GM23338 (cell line): ENCODE data around the gene PIGR. TPM values are rescaled to one million over a fixed set of nuclear protein-coding genes. Genes with fewer than 3 reads are reported as not detected.

Experiments used
- ATAC-seq: fragments of 200-7000 bp; cut with Tn5 transposase; 3 replicates; pipeline ENCODE4 v1.9.1; 2020
- DNase-seq: peaks from one replicate; pipeline ENCODE4 v3.0.0-alpha.2; 2015; ENCODE audit warnings: low spot score
- H2AFZ ChIP-seq: fragments of 200-600 bp; sonication (generic); 2 replicates; pipeline ENCODE4 v1.8.0; 2016; ENCODE audit warnings: antibody characterized with exemption, mild to moderate bottlenecking, moderate library complexity
- H3F3A ChIP-seq: fragments of 200-600 bp; sonication (generic); replicated peaks from 2 replicates; pipeline ENCODE4 v1.8.0; 2017; ENCODE audit warnings: antibody characterized with exemption, mixed run types, low read depth
- H3K27ac ChIP-seq: fragments of 200-600 bp; sonication (generic); 2 replicates; pipeline ENCODE4 v1.6.1; 2016; ENCODE audit warnings: low read depth
- H3K27me3 ChIP-seq: fragments of 200-600 bp; sonication (generic); 2 replicates; pipeline ENCODE4 v1.8.0; 2016; ENCODE audit warnings: mild to moderate bottlenecking, mixed run types, moderate library complexity; ENCODE audit not compliant: insufficient read depth
- H3K36me3 ChIP-seq: fragments of 200-600 bp; sonication (generic); 2 replicates; pipeline ENCODE4 v1.8.0; 2016; ENCODE audit warnings: mild to moderate bottlenecking; ENCODE audit not compliant: insufficient read depth
- H3K4me1 ChIP-seq: fragments of 200-600 bp; sonication (generic); 2 replicates; pipeline ENCODE4 v1.8.0; 2016; ENCODE audit warnings: mild to moderate bottlenecking, moderate library complexity; ENCODE audit not compliant: insufficient read depth
- H3K4me2 ChIP-seq: fragments of 200-600 bp; sonication (generic); 2 replicates; pipeline ENCODE4 v1.7.1; 2017; ENCODE audit warnings: mixed run types
- H3K4me3 ChIP-seq: fragments of 200-600 bp; sonication (generic); 2 replicates; pipeline ENCODE4 v1.6.1; 2016; ENCODE audit warnings: mixed run types
- H3K79me2 ChIP-seq: fragments of 200-600 bp; sonication (generic); replicated peaks from 2 replicates; pipeline ENCODE4 v1.8.0; 2017; ENCODE audit warnings: mild to moderate bottlenecking; ENCODE audit not compliant: insufficient read depth
- H3K9me2 ChIP-seq: fragments of 200-600 bp; sonication (generic); 2 replicates; pipeline ENCODE4 v1.8.0; 2017; ENCODE audit not compliant: insufficient read depth
- H4K20me1 ChIP-seq: fragments of 200-600 bp; sonication (generic); replicated peaks from 2 replicates; pipeline ENCODE4 v1.8.0; 2017; ENCODE audit warnings: mild to moderate bottlenecking; ENCODE audit not compliant: insufficient read depth
- H3K27ac Mint-ChIP-seq: 2 replicates; pipeline ENCODE4 v1.8.0; 2020; ENCODE audit warnings: inconsistent platforms, mild to moderate bottlenecking, moderate library complexity, mixed read lengths
- H3K27me3 Mint-ChIP-seq: 3 replicates; pipeline ENCODE4 v1.8.0; 2022; ENCODE audit warnings: low read depth, mild to moderate bottlenecking, moderate library complexity, mixed read lengths, inconsistent platforms; ENCODE audit not compliant: insufficient read depth, poor library complexity
- H3K36me3 Mint-ChIP-seq: 3 replicates; pipeline ENCODE4 v1.8.0; 2021; ENCODE audit warnings: low read depth, mild to moderate bottlenecking, inconsistent platforms, moderate library complexity, mixed read lengths
- H3K4me1 Mint-ChIP-seq: 3 replicates; pipeline ENCODE4 v1.8.0; 2020; ENCODE audit warnings: mild to moderate bottlenecking, inconsistent platforms, mixed read lengths
- H3K4me3 Mint-ChIP-seq: 3 replicates; pipeline ENCODE4 v1.8.0; 2021; ENCODE audit warnings: moderate library complexity, mild to moderate bottlenecking, inconsistent platforms, mixed read lengths
- H3K9me3 Mint-ChIP-seq: 3 replicates; pipeline ENCODE4 v1.8.0; 2020; ENCODE audit warnings: moderate library complexity, mild to moderate bottlenecking, inconsistent platforms, mixed read lengths
- CREB1 ChIP-seq: fragments of 250-450 bp; sonication (Bioruptor Pico); IDR thresholded peaks from 2 replicates; pipeline ENCODE4 v1.5.0; 2020; ENCODE audit warnings: low read depth, mild to moderate bottlenecking, moderate library complexity
- CTCF ChIP-seq, 2 experiments: fragments of 200-600 bp in 1 of 2; sonication (generic) in 1 of 2; conservative IDR thresholded peaks; 2 replicates each; pipeline versions ENCODE4 v1.5.1 to v1.6.1; 2016 to 2017; ENCODE audit warnings: antibody characterized with exemption in 2 of 2, low read depth in 2 of 2, mild to moderate bottlenecking in 2 of 2, moderate library complexity in 1 of 2
- EZH2 ChIP-seq: fragments of 200-600 bp; sonication (generic); IDR thresholded peaks from one replicate; pipeline ENCODE4 v1.8.0; 2017; ENCODE audit warnings: antibody characterized with exemption, mild to moderate bottlenecking, low read depth; ENCODE audit not compliant: unreplicated experiment
- EZH2phosphoT487 ChIP-seq: fragments of 200-600 bp; sonication (generic); IDR thresholded peaks from one replicate; pipeline ENCODE4 v1.8.1; 2018; ENCODE audit warnings: antibody characterized with exemption; ENCODE audit not compliant: unreplicated experiment
- JUNB ChIP-seq: IDR thresholded peaks from one replicate; pipeline ENCODE4 v1.6.1; 2016; ENCODE audit warnings: antibody characterized with exemption; ENCODE audit not compliant: unreplicated experiment
- NANOG ChIP-seq: IDR thresholded peaks from 2 replicates; pipeline ENCODE4 v1.6.1; 2016; ENCODE audit warnings: antibody characterized with exemption, borderline replicate concordance
- POLR2AphosphoS5 ChIP-seq: IDR thresholded peaks from 2 replicates; pipeline ENCODE4 v1.6.1; 2016; ENCODE audit warnings: antibody characterized with exemption, low read depth
- REST ChIP-seq: IDR thresholded peaks from one replicate; pipeline ENCODE4 v1.6.1; 2018; ENCODE audit warnings: antibody characterized with exemption; ENCODE audit not compliant: unreplicated experiment
- STAT1 ChIP-seq: IDR thresholded peaks from one replicate; pipeline ENCODE4 v1.6.1; 2016; ENCODE audit warnings: antibody characterized with exemption; ENCODE audit not compliant: unreplicated experiment
- ZNF331 ChIP-seq: fragments of 250-450 bp; sonication (Bioruptor Pico); IDR thresholded peaks from 2 replicates; pipeline ENCODE4 v1.5.0; 2020; ENCODE audit warnings: low read depth, mild to moderate bottlenecking, moderate library complexity
- polyA plus RNA-seq: library from polyadenylated mRNA; unstranded; fragments of >200 nt; fragmentation: Nextera tagmentation; extraction: Ambion mirVana; gene quantifications from 2 replicates; pipeline ENCODE4 v1.2.1, GENCODE V29; 2016
- total RNA-seq: library from RNA; depleted of rRNA; stranded (reverse); fragments of >200 nt; shearing (Covaris generic); gene quantifications from 2 replicates; pipeline ENCODE4 v1.2.3, GENCODE V29; 2014
- TF ChIP-seq, protein P1 (sequence below): fragments of 250-450 bp; sonication (Bioruptor Pico); IDR thresholded peaks from 2 replicates; pipeline ENCODE4 v1.5.0; 2020; ENCODE audit warnings: mild to moderate bottlenecking, moderate library complexity

The PIGR gene
- total and polyA plus RNA-seq, 2 experiments from 2014 or later: not detected

GRCh38 chr1:206895325-206895724 lies 50.9 kb downstream of the PIGR start:
- H4K20me1 ChIP-seq: no peaks in the 10 kb centered on the region
- TF ChIP-seq JUNB (no peak), REST (no peak)
- H3K79me2 ChIP-seq: no peaks in the 10 kb centered on the region
- H3K4me2 ChIP-seq: no peak overlapping the region
- no peaks in the 10 kb centered on the region for H3K27me3 ChIP-seq
- H3K4me1 ChIP-seq: peaks cover 11% of the 10 kb centered on the region
- no peaks in the 10 kb centered on the region for H3F3A ChIP-seq
- no peaks in the 10 kb centered on the region for H3K9me3 Mint-ChIP-seq
- no peaks in the 10 kb centered on the region; the same call in 1 of the 2 replicates for H3K36me3 ChIP-seq
- no peaks in the 10 kb centered on the region for H3K36me3 Mint-ChIP-seq
- H3K27ac ChIP-seq: no peak overlapping the region
- peaks cover 14% of the 10 kb centered on the region for H3K4me1 Mint-ChIP-seq
- H3K27me3 Mint-ChIP-seq: peaks cover 7% of the 10 kb centered on the region
- no peak for DNase-seq
- no peak overlapping the region for H3K4me3 Mint-ChIP-seq
- H3K4me3 ChIP-seq: no peak overlapping the region
- ATAC-seq: no peak
- 0 out of 2 replicates have a peak, but pooled peaks cover 10% of the 10 kb centered on the region for H3K9me2 ChIP-seq
- H2AFZ ChIP-seq: 0 out of 2 replicates have a peak overlapping the region, but pooled peaks have one; percentile 43
- no peak overlapping the region for H3K27ac Mint-ChIP-seq

GRCh38 chr1:206893380-206893779 lies 52.9 kb downstream of the PIGR start:
- no peak overlapping the region for H3K4me3 ChIP-seq
- Mint-ChIP-seq H3K27ac (no peak overlapping the region), H3K27me3 (peaks cover 7% of the 10 kb centered on the region), H3K4me1 (peaks cover 19% of the 10 kb centered on the region), H3K9me3 (no peaks in the 10 kb centered on the region), H3K36me3 (no peaks in the 10 kb centered on the region), H3K4me3 (no peak overlapping the region)
- H3F3A ChIP-seq: no peaks in the 10 kb centered on the region
- no peak overlapping the region for H3K27ac ChIP-seq
- no peaks in the 10 kb centered on the region for H3K27me3 ChIP-seq
- H3K9me2 ChIP-seq: 0 out of 2 replicates have a peak, but pooled peaks cover 10% of the 10 kb centered on the region
- no peak overlapping the region for H3K4me2 ChIP-seq
- DNase-seq (no peak), ATAC-seq (no peak)
- no peaks in the 10 kb centered on the region for H4K20me1 ChIP-seq
- H3K79me2 ChIP-seq: no peaks in the 10 kb centered on the region
- H3K4me1 ChIP-seq: peaks cover 18% of the 10 kb centered on the region
- no peak overlapping the region for H2AFZ ChIP-seq
- H3K36me3 ChIP-seq: no peaks in the 10 kb centered on the region; the same call in 1 of the 2 replicates
- no peak for TF ChIP-seq EZH2
- TF ChIP-seq ZNF331 (CRISPR knock-in tag): no peak
- TF ChIP-seq JUNB: no peak
- TF ChIP-seq, protein P1, sequence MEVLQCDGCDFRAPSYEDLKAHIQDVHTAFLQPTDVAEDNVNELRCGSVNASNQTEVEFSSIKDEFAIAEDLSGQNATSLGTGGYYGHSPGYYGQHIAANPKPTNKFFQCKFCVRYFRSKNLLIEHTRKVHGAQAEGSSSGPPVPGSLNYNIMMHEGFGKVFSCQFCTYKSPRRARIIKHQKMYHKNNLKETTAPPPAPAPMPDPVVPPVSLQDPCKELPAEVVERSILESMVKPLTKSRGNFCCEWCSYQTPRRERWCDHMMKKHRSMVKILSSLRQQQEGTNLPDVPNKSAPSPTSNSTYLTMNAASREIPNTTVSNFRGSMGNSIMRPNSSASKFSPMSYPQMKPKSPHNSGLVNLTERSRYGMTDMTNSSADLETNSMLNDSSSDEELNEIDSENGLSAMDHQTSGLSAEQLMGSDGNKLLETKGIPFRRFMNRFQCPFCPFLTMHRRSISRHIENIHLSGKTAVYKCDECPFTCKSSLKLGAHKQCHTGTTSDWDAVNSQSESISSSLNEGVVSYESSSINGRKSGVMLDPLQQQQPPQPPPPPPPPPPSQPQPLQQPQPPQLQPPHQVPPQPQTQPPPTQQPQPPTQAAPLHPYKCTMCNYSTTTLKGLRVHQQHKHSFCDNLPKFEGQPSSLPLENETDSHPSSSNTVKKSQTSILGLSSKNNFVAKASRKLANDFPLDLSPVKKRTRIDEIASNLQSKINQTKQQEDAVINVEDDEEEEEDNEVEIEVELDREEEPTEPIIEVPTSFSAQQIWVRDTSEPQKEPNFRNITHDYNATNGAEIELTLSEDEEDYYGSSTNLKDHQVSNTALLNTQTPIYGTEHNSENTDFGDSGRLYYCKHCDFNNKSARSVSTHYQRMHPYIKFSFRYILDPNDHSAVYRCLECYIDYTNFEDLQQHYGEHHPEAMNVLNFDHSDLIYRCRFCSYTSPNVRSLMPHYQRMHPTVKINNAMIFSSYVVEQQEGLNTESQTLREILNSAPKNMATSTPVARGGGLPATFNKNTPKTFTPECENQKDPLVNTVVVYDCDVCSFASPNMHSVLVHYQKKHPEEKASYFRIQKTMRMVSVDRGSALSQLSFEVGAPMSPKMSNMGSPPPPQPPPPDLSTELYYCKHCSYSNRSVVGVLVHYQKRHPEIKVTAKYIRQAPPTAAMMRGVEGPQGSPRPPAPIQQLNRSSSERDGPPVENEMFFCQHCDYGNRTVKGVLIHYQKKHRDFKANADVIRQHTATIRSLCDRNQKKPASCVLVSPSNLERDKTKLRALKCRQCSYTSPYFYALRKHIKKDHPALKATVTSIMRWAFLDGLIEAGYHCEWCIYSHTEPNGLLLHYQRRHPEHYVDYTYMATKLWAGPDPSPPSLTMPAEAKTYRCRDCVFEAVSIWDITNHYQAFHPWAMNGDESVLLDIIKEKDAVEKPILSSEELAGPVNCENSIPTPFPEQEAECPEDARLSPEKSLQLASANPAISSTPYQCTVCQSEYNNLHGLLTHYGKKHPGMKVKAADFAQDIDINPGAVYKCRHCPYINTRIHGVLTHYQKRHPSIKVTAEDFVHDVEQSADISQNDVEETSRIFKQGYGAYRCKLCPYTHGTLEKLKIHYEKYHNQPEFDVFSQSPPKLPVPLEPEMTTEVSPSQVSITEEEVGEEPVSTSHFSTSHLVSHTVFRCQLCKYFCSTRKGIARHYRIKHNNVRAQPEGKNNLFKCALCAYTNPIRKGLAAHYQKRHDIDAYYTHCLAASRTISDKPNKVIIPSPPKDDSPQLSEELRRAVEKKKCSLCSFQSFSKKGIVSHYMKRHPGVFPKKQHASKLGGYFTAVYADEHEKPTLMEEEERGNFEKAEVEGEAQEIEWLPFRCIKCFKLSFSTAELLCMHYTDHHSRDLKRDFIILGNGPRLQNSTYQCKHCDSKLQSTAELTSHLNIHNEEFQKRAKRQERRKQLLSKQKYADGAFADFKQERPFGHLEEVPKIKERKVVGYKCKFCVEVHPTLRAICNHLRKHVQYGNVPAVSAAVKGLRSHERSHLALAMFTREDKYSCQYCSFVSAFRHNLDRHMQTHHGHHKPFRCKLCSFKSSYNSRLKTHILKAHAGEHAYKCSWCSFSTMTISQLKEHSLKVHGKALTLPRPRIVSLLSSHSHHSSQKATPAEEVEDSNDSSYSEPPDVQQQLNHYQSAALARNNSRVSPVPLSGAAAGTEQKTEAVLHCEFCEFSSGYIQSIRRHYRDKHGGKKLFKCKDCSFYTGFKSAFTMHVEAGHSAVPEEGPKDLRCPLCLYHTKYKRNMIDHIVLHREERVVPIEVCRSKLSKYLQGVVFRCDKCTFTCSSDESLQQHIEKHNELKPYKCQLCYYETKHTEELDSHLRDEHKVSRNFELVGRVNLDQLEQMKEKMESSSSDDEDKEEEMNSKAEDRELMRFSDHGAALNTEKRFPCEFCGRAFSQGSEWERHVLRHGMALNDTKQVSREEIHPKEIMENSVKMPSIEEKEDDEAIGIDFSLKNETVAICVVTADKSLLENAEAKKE (CRISPR knock-in tag): no peak
- TF ChIP-seq CREB1 (CRISPR knock-in tag): no peak
- TF ChIP-seq POLR2AphosphoS5: no peak
- no peak for TF ChIP-seq NANOG
- no peak for TF ChIP-seq STAT1
- TF ChIP-seq CTCF (conservative IDR thresholded peaks at IDR 0.05; ENCODE audit: low read depth in 2 of 2): no peak
- no peak for TF ChIP-seq EZH2phosphoT487
